ENCODE measurements around the gene PLOD1.

- TF ChIP-seq, protein P1, sequence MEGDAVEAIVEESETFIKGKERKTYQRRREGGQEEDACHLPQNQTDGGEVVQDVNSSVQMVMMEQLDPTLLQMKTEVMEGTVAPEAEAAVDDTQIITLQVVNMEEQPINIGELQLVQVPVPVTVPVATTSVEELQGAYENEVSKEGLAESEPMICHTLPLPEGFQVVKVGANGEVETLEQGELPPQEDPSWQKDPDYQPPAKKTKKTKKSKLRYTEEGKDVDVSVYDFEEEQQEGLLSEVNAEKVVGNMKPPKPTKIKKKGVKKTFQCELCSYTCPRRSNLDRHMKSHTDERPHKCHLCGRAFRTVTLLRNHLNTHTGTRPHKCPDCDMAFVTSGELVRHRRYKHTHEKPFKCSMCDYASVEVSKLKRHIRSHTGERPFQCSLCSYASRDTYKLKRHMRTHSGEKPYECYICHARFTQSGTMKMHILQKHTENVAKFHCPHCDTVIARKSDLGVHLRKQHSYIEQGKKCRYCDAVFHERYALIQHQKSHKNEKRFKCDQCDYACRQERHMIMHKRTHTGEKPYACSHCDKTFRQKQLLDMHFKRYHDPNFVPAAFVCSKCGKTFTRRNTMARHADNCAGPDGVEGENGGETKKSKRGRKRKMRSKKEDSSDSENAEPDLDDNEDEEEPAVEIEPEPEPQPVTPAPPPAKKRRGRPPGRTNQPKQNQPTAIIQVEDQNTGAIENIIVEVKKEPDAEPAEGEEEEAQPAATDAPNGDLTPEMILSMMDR (IDR thresholded peaks at IDR 0.05): no peak
- TF ChIP-seq POLR2A (IDR thresholded peaks at IDR 0.05): no peak
Measured at GRCh38 chr1:11979028-11979850, 44.7 kb downstream of the PLOD1 start.

Measured in tibial nerve (tissue), 3 donors.